GM11168 (cell line): ENCODE measurements around the gene DPH6.
"Not testable (repeated sequence)": the region's sequence is repeated elsewhere in the genome, so short reads cannot be mapped to it uniquely, and the experiment has no call there.

Experiments used
- in situ Hi-C: fragments of 300-500 bp; cut with MboI; formaldehyde crosslinking; loops from one replicate; pipeline ENCODE4 v1.12.0; 2022; ENCODE audit warnings: low sequenced_read_pairs; ENCODE audit not compliant: unreplicated experiment

Gene DPH6

GRCh38 chr15:35545824-35546510 lies at the start of gene DPH6:
Gene DPH6, minus strand, starts transcription at chr15:35546165. Its CDS starts 24 bp downstream, at chr15:35546141.
- in situ Hi-C loops = no loop called here

GRCh38 chr15:35595656-35596055 lies 49.7 kb upstream of the DPH6 start:
- in situ Hi-C loops = no loop called here

GRCh38 chr15:35591987-35592386 lies 46.0 kb upstream of the DPH6 start:
- in situ Hi-C loops = not testable (repeated sequence)

GRCh38 chr15:35583863-35584528 lies 38.0 kb upstream of the DPH6 start:
- in situ Hi-C loops = no loop called here

GRCh38 chr15:35580606-35581005 lies 34.6 kb upstream of the DPH6 start:
- in situ Hi-C loops = no loop called here

GRCh38 chr15:35567392-35567791 lies 21.4 kb upstream of the DPH6 start:
- in situ Hi-C loops = no loop called here

GRCh38 chr15:35566991-35567390 lies 21.0 kb upstream of the DPH6 start:
- in situ Hi-C loops = no loop called here

GRCh38 chr15:35565901-35566300 lies 19.9 kb upstream of the DPH6 start:
- in situ Hi-C loops = no loop called here

GRCh38 chr15:35562641-35563040 lies 16.7 kb upstream of the DPH6 start:
- in situ Hi-C loops = no loop called here

GRCh38 chr15:35561308-35561707 lies 15.3 kb upstream of the DPH6 start:
- in situ Hi-C loops = no loop called here

GRCh38 chr15:35560870-35561269 lies 14.9 kb upstream of the DPH6 start:
- in situ Hi-C loops = no loop called here

- in situ Hi-C loops = no loop called here
Measured at GRCh38 chr15:35560258-35560657, 14.3 kb upstream of the DPH6 start.

GRCh38 chr15:35559683-35560082 lies 13.7 kb upstream of the DPH6 start:
- in situ Hi-C loops = no loop called here

- in situ Hi-C loops = no loop called here
Measured at GRCh38 chr15:35557544-35557943, 11.6 kb upstream of the DPH6 start.

GRCh38 chr15:35557012-35557411 lies 11.0 kb upstream of the DPH6 start:
- in situ Hi-C loops = no loop called here

- in situ Hi-C loops = no loop called here
Measured at GRCh38 chr15:35555244-35555643, 9.3 kb upstream of the DPH6 start.

- in situ Hi-C loops = no loop called here
Measured at GRCh38 chr15:35550957-35551356, 5.0 kb upstream of the DPH6 start.

- in situ Hi-C loops = no loop called here
Measured at GRCh38 chr15:35549567-35549966, 3.6 kb upstream of the DPH6 start.

GRCh38 chr15:35548435-35548834 lies 2.5 kb upstream of the DPH6 start:
- in situ Hi-C loops = no loop called here

GRCh38 chr15:35547775-35548364 lies 1.9 kb upstream of the DPH6 start:
- in situ Hi-C loops = no loop called here

GRCh38 chr15:35546511-35547381 lies 781 bp upstream of the DPH6 start:
- in situ Hi-C loops = no loop called here
